ENCODE results near the gene TSPAN32. TPM values are rescaled to one million over a fixed set of nuclear protein-coding genes. Genes with fewer than 3 reads are reported as not detected.

The TSPAN32 gene
- total RNA-seq, 1 donor, result 1.4 TPM

DNA sequence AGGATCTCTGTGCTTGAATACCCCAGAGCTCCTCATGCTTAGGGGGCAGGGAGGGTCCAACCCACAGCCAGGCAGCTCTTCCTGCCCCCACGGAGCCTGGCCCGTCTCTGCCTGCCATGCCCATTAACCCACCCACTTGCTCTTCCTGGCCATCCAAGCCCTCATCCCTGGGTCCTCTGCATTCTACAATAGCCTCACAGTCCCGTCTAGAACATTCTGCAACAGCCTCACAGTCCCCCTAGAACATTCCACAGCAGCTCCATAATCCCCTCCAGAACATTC, 15.1 kb downstream of the TSPAN32 start:
- peak; percentile 29 for DNase-seq (ENCODE audit: insufficient read length, low spot score, missing footprints)
- Histone ChIP-seq H3K9me3 (ENCODE audit: low read depth, low read length) (no peaks in the 10 kb centered on the region), H3K4me1 (ENCODE audit: insufficient read depth, low read length) (peaks cover 13% of the 10 kb centered on the region), H3K27me3 (ENCODE audit: insufficient read depth, low read length) (no peaks in the 10 kb centered on the region), H3K36me3 (ENCODE audit: insufficient read depth, low read length) (no peaks in the 10 kb centered on the region), H3K27ac (ENCODE audit: low read depth, low read length) (no peak overlapping the region), H3K4me3 (ENCODE audit: insufficient read depth, low read length) (no peak overlapping the region), H4K20me1 (ENCODE audit: insufficient read depth, low read length) (no peaks in the 10 kb centered on the region), H3K79me2 (ENCODE audit: insufficient read depth, low read length) (no peaks in the 10 kb centered on the region), H2AFZ (ENCODE audit: low read length) (no peak overlapping the region), H3K4me2 (ENCODE audit: insufficient read depth, low read length) (no peak overlapping the region)
- TF ChIP-seq, protein P1, sequence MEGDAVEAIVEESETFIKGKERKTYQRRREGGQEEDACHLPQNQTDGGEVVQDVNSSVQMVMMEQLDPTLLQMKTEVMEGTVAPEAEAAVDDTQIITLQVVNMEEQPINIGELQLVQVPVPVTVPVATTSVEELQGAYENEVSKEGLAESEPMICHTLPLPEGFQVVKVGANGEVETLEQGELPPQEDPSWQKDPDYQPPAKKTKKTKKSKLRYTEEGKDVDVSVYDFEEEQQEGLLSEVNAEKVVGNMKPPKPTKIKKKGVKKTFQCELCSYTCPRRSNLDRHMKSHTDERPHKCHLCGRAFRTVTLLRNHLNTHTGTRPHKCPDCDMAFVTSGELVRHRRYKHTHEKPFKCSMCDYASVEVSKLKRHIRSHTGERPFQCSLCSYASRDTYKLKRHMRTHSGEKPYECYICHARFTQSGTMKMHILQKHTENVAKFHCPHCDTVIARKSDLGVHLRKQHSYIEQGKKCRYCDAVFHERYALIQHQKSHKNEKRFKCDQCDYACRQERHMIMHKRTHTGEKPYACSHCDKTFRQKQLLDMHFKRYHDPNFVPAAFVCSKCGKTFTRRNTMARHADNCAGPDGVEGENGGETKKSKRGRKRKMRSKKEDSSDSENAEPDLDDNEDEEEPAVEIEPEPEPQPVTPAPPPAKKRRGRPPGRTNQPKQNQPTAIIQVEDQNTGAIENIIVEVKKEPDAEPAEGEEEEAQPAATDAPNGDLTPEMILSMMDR (IDR thresholded peaks at IDR 0.05; ENCODE audit: extremely low read depth, low read depth, low read length), result no peak

DNA sequence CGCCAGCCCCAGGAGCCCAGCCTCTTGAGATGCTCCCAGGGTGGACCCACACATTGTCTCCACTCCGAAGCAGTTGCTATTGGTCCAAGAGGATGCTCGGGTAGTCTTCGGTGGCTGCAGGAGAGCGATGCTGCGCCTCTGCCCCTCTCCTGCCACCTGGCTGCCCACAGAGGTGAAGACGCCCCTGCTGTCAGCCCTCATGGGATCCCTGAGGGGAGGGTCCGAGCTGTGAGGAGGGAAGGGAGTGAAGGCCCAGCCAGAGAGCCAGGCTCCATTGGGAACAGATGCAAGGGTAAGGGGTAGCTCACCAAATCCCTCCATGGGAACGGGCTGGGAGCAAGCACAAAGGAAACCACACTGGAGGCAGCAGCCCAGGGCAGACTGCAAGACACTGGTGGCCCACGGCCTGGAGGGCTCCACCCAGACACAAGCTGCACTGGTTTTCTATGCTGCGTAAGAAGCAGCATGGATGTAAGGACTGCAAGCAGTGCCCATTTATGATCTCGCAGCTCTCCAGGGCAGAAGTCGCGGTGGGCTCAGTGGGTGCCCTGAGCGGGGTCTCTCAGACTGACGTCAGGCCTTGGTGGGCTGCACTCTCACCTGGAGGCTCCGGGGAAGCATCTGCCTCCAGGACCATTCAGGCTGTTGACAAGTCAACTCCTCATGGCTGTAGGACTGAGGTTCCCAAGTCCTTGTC, 15.7 kb downstream of the TSPAN32 start:
- Histone ChIP-seq H3K4me1 (ENCODE audit: insufficient read depth, low read length) (peaks cover 8% of the 10 kb centered on the region), H4K20me1 (ENCODE audit: insufficient read depth, low read length) (no peaks in the 10 kb centered on the region), H3K4me2 (ENCODE audit: insufficient read depth, low read length) (no peak overlapping the region), H3K79me2 (ENCODE audit: insufficient read depth, low read length) (no peaks in the 10 kb centered on the region), H3K27ac (ENCODE audit: low read depth, low read length) (no peak overlapping the region), H3K4me3 (ENCODE audit: insufficient read depth, low read length) (no peak overlapping the region), H2AFZ (ENCODE audit: low read length) (no peak overlapping the region), H3K27me3 (ENCODE audit: insufficient read depth, low read length) (no peaks in the 10 kb centered on the region), H3K9me3 (ENCODE audit: low read depth, low read length) (no peaks in the 10 kb centered on the region), H3K36me3 (ENCODE audit: insufficient read depth, low read length) (no peaks in the 10 kb centered on the region)
- TF ChIP-seq, protein P1 (IDR thresholded peaks at IDR 0.05; ENCODE audit: extremely low read depth, low read depth, low read length), result no peak
- peak; percentile 69 for DNase-seq (ENCODE audit: insufficient read length, low spot score, missing footprints)

DNA sequence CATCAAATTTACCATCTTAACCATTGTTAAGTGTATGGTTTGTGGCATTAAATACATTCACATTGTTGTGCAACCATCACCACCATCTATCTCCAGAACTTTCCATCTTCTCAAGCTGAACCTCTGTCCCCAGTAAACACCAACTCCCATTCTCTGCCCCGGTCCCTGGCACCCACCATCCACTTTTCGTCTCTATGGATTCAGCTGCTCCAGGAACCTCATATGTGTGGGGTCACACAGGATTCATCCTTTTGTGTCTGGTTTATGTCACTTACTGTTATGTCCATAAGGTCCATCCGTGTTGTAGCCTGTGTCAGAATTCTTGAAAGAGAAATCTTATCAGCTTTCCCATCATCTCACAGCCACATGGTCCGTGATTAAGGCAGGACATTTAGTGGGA, 16.3 kb downstream of the TSPAN32 start:
- Histone ChIP-seq H3K4me3 (ENCODE audit: insufficient read depth, low read length) (no peak overlapping the region), H2AFZ (ENCODE audit: low read length) (no peak overlapping the region), H3K4me2 (ENCODE audit: insufficient read depth, low read length) (no peak overlapping the region), H3K27me3 (ENCODE audit: insufficient read depth, low read length) (no peaks in the 10 kb centered on the region), H3K9me3 (ENCODE audit: low read depth, low read length) (no peaks in the 10 kb centered on the region), H3K79me2 (ENCODE audit: insufficient read depth, low read length) (no peaks in the 10 kb centered on the region), H3K4me1 (ENCODE audit: insufficient read depth, low read length) (peaks cover 5% of the 10 kb centered on the region), H3K27ac (ENCODE audit: low read depth, low read length) (no peak overlapping the region), H3K36me3 (ENCODE audit: insufficient read depth, low read length) (no peaks in the 10 kb centered on the region), H4K20me1 (ENCODE audit: insufficient read depth, low read length) (no peaks in the 10 kb centered on the region)
- peak; percentile 53 for DNase-seq (ENCODE audit: insufficient read length, low spot score, missing footprints)
- TF ChIP-seq, protein P1 (IDR thresholded peaks at IDR 0.05; ENCODE audit: extremely low read depth, low read depth, low read length), result no peak

DNA sequence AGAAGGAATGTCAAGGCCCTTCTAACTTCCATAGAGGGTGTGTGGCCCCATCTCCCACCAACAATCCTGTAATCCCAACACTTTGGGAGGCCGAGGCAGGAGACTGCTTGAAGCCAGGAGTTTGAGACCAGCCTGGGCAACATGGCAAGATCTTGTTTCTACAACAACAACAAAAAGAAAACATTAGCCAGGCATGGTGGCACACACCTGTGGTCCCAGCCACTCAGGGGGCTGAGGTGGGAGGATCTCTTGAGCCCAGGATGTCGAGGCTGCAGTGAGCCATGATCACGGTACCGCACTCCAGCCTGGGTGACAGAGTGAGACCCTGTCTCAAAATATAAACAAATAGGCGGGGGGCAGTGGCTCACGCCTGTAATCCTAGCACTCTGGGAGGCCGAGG, 16.9 kb downstream of the TSPAN32 start:
- TF ChIP-seq, protein P1 (IDR thresholded peaks at IDR 0.05; ENCODE audit: extremely low read depth, low read depth, low read length), result no peak
- H3K4me1 ChIP-seq (ENCODE audit: insufficient read depth, low read length), result peaks cover 5% of the 10 kb centered on the region
- H3K9me3 ChIP-seq (ENCODE audit: low read depth, low read length), result no peaks in the 10 kb centered on the region
- H3K27me3 ChIP-seq (ENCODE audit: insufficient read depth, low read length), result no peaks in the 10 kb centered on the region
- H2AFZ ChIP-seq (ENCODE audit: low read length), result no peak overlapping the region
- no peak overlapping the region for H3K27ac ChIP-seq (ENCODE audit: low read depth, low read length)
- H3K79me2 ChIP-seq (ENCODE audit: insufficient read depth, low read length), result no peaks in the 10 kb centered on the region
- H3K4me3 ChIP-seq (ENCODE audit: insufficient read depth, low read length), result no peak overlapping the region
- H3K4me2 ChIP-seq (ENCODE audit: insufficient read depth, low read length), result no peak overlapping the region
- H4K20me1 ChIP-seq (ENCODE audit: insufficient read depth, low read length), result no peaks in the 10 kb centered on the region
- DNase-seq (ENCODE audit: insufficient read length, low spot score, missing footprints), result peak; percentile 22
- no peaks in the 10 kb centered on the region for H3K36me3 ChIP-seq (ENCODE audit: insufficient read depth, low read length)
